ENCODE measurements around the gene ZNF2. TPM values are rescaled to one million over a fixed set of nuclear protein-coding genes. Genes with fewer than 3 reads are reported as not detected.

The ZNF2 gene
- polyA plus RNA-seq (2013): 2.2 TPM

GRCh38 chr2:95165371-95166064 is at the start of gene ZNF2:
Gene ZNF2, plus strand, starts transcription at chr2:95165809. Its CDS starts 10,418 bp downstream, at chr2:95176227.
- H3K27me3 ChIP-seq (replicated peaks in 2 of 5; ENCODE audit: control insufficient read depth in 4 of 5, insufficient read depth in 5 of 5, low read length in 4 of 5): no peaks in the 10 kb centered on the region
- CTCF ChIA-PET: interaction anchor here (1.0 kb wide), 1 partner anchor 44 kb away, joined by 7 read pairs; the partner anchor contains the start of gene MRPS5
- H3K4me3 ChIP-seq (ENCODE audit: control insufficient read depth in 1 of 7, extremely low read depth in 1 of 7, insufficient read depth in 4 of 7, low read depth in 2 of 7, low read length in 6 of 7): peak within 1 kb of the TSS; percentile 70 to 100 (median 96)
- POLR2A ChIA-PET: interaction anchor here (2.0 kb wide), 1 partner anchor 44 kb away, joined by 9 read pairs; the partner anchor contains the start of gene MRPS5
- peaks cover 0 to 14% (median 0%) of the 10 kb centered on the region in 5 experiments for H3K9me3 ChIP-seq (ENCODE audit: control extremely low read depth in 1 of 5, control insufficient read depth in 4 of 5, insufficient read depth in 2 of 5, low read depth in 1 of 5, low read length in 4 of 5)
- H3K27ac ChIP-seq (ENCODE audit: insufficient read depth in 1 of 2, low read depth in 1 of 2, low read length in 2 of 2, poor library complexity in 1 of 2, severe bottlenecking in 2 of 2): peak within 1 kb of the TSS; percentile 92 to 95
- H3K36me3 ChIP-seq (ENCODE audit: control insufficient read depth in 4 of 4, insufficient read depth in 4 of 4, low read length in 3 of 4): peaks cover 0 to 2% (median under 1%) of the 10 kb centered on the region in 4 experiments
- DNase-seq: peak; percentile 97 to 98 (median 97)
- H3K4me1 ChIP-seq (ENCODE audit: control extremely low read depth in 1 of 4, control insufficient read depth in 4 of 4, insufficient read depth in 4 of 4, low read length in 3 of 4): peaks cover 9 to 22% (median 13%) of the 10 kb centered on the region in 4 experiments
- WGBS (ENCODE audit: insufficient coverage): under 1% methylated on average over 55 of the region's 56 CpGs

GRCh38 chr2:95121093-95121406 is 44.6 kb upstream of the ZNF2 start:
- H3K36me3 ChIP-seq (ENCODE audit: control insufficient read depth in 4 of 4, insufficient read depth in 4 of 4, low read length in 3 of 4): peaks cover 0 to 4% (median 2%) of the 10 kb centered on the region in 4 experiments
- POLR2A ChIA-PET: interaction anchor here (1.7 kb wide), 1 partner anchor 44 kb away, joined by 9 read pairs; the partner anchor contains the start of gene ZNF2
- CTCF ChIA-PET: interaction anchor here (0.6 to 2.2 kb wide), 7 partner anchors 39 to 98 kb away, joined by 3 to 8 read pairs (median 4); partner anchors contain the start of genes ZNF2 and ZNF514
- H3K9me3 ChIP-seq (ENCODE audit: control extremely low read depth in 1 of 5, control insufficient read depth in 4 of 5, insufficient read depth in 2 of 5, low read depth in 1 of 5, low read length in 4 of 5): no peaks in the 10 kb centered on the region
- H3K4me1 ChIP-seq (ENCODE audit: control extremely low read depth in 1 of 4, control insufficient read depth in 4 of 4, insufficient read depth in 4 of 4, low read length in 3 of 4): peaks cover 2 to 21% (median 11%) of the 10 kb centered on the region in 4 experiments
- peak overlapping the region in 1 of 2 experiments; percentile 93 for H3K27ac ChIP-seq (ENCODE audit: insufficient read depth in 1 of 2, low read depth in 1 of 2, low read length in 2 of 2, poor library complexity in 1 of 2, severe bottlenecking in 2 of 2)
- H3K27me3 ChIP-seq (replicated peaks in 2 of 5; ENCODE audit: control insufficient read depth in 4 of 5, insufficient read depth in 5 of 5, low read length in 4 of 5): no peaks in the 10 kb centered on the region
- DNase-seq: no peak
- peak overlapping the region; percentile 61 to 98 (median 96) for H3K4me3 ChIP-seq (ENCODE audit: control insufficient read depth in 1 of 7, extremely low read depth in 1 of 7, insufficient read depth in 4 of 7, low read depth in 2 of 7, low read length in 6 of 7)
- 7% methylated on average over 11 of the region's 11 CpGs for WGBS (ENCODE audit: insufficient coverage)

DNA sequence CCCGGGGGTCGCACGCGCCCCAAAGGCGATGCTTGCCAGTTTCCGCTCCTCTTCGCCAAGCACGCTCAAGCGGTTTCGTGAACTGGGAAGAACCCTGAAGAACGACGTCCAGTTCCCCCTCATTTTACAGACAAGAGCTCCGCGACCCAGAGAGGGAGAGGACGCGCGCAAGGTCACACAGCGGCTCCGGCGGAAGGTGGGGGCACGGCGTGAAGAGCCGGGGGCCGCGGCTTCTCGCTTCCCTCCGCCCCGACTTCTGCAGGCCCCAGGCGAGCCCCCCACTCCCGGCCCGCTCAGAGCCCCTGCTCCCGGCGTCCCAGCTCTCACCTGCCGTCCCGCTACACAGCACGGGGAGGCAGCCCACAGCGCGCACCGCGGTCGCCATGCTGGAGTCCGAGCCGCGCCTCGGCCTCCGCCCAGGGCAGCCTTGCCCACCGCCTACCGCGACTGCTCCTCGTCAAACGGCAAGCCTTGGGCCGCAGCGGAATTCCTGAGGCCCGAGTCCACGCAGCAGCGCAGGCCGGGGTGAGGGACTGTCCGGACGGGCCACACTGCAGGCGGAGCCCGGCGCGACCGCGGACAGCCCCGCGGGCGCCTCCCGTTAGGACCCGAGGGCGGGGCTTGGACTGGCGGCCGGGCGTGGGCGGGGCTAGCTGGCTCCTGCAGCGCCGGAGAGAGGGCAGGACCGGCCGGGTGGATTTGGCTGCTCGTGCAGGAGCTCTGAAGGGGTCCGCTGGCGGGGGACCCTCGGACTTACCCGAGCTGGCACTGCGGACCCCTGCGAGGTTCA is 44.0 kb upstream of the ZNF2 start, which contains the start of gene MRPS5:
TSS of gene MRPS5 (minus strand) at position 402 of the 790 bp plus-strand sequence. CDS start at position 385, 17 bp downstream.
- Histone ChIP-seq H3K4me1 (ENCODE audit: control extremely low read depth in 1 of 4, control insufficient read depth in 4 of 4, insufficient read depth in 4 of 4, low read length in 3 of 4) (peaks cover 2 to 21% (median 11%) of the 10 kb centered on the region in 4 experiments), H3K27me3 (replicated peaks in 2 of 5; ENCODE audit: control insufficient read depth in 4 of 5, insufficient read depth in 5 of 5, low read length in 4 of 5) (no peaks in the 10 kb centered on the region), H3K9me3 (ENCODE audit: control extremely low read depth in 1 of 5, control insufficient read depth in 4 of 5, insufficient read depth in 2 of 5, low read depth in 1 of 5, low read length in 4 of 5) (no peaks in the 10 kb centered on the region), H3K4me3 (ENCODE audit: control insufficient read depth in 1 of 7, extremely low read depth in 1 of 7, insufficient read depth in 4 of 7, low read depth in 2 of 7, low read length in 6 of 7) (peak within 1 kb of the TSS; percentile 61 to 98 (median 96)), H3K36me3 (ENCODE audit: control insufficient read depth in 4 of 4, insufficient read depth in 4 of 4, low read length in 3 of 4) (peaks cover 0 to 1% (median 0%) of the 10 kb centered on the region in 4 experiments), H3K27ac (ENCODE audit: insufficient read depth in 1 of 2, low read depth in 1 of 2, low read length in 2 of 2, poor library complexity in 1 of 2, severe bottlenecking in 2 of 2) (peak within 1 kb of the TSS; percentile 90 to 93)
- under 1% methylated on average over 70 of the region's 86 CpGs for WGBS (ENCODE audit: insufficient coverage)
- peak; percentile 61 to 76 (median 66) for DNase-seq
- ChIA-PET POLR2A (interaction anchor here (1.7 kb wide), 1 partner anchor 44 kb away, joined by 9 read pairs; the partner anchor contains the start of gene ZNF2), CTCF (interaction anchor here (0.6 to 2.2 kb wide), 9 partner anchors 37 to 99 kb away, joined by 3 to 8 read pairs (median 4); partner anchors contain the start of genes ZNF2 and ZNF514)

DNA sequence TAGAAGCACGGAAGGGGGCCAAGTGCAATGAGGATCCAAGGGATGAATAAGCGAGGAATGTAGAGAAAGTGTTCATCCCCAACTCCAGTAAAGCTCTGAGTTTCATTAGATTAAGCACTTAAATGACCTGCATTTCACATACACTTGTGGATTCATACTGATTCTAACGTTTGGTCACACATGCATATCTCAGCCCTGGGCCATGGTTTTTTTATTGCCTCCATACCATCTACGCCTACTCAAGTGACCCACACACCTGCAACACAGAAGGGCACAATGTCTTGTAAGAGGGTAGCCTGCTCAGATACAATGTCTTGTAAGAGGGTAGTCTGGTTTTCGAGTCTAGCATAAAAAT is 43.4 kb upstream of the ZNF2 start:
- DNase-seq: peak in 1 of 3 donors; percentile 5
- Histone ChIP-seq H3K9me3 (ENCODE audit: control extremely low read depth in 1 of 5, control insufficient read depth in 4 of 5, insufficient read depth in 2 of 5, low read depth in 1 of 5, low read length in 4 of 5) (no peaks in the 10 kb centered on the region), H3K36me3 (ENCODE audit: control insufficient read depth in 4 of 4, insufficient read depth in 4 of 4, low read length in 3 of 4) (no peaks in the 10 kb centered on the region), H3K27ac (ENCODE audit: insufficient read depth in 1 of 2, low read depth in 1 of 2, low read length in 2 of 2, poor library complexity in 1 of 2, severe bottlenecking in 2 of 2) (peak overlapping the region; percentile 90 to 93), H3K4me3 (ENCODE audit: control insufficient read depth in 1 of 7, extremely low read depth in 1 of 7, insufficient read depth in 4 of 7, low read depth in 2 of 7, low read length in 6 of 7) (peak overlapping the region; percentile 61 to 98 (median 96)), H3K4me1 (ENCODE audit: control extremely low read depth in 1 of 4, control insufficient read depth in 4 of 4, insufficient read depth in 4 of 4, low read length in 3 of 4) (peaks cover 2 to 21% (median 11%) of the 10 kb centered on the region in 4 experiments), H3K27me3 (replicated peaks in 2 of 5; ENCODE audit: control insufficient read depth in 4 of 5, insufficient read depth in 5 of 5, low read length in 4 of 5) (no peaks in the 10 kb centered on the region)
- ChIA-PET CTCF (interaction anchor here (1.3 to 2.2 kb wide), 6 partner anchors 36 to 48 kb away, joined by 3 to 7 read pairs (median 4); partner anchors contain the start of genes ZNF2 and ZNF514), POLR2A (interaction anchor here (1.7 kb wide), 1 partner anchor 43 kb away, joined by 9 read pairs; the partner anchor contains the start of gene ZNF2)
- WGBS (ENCODE audit: insufficient coverage): 0% methylated on average over 2 of the region's 5 CpGs

DNA sequence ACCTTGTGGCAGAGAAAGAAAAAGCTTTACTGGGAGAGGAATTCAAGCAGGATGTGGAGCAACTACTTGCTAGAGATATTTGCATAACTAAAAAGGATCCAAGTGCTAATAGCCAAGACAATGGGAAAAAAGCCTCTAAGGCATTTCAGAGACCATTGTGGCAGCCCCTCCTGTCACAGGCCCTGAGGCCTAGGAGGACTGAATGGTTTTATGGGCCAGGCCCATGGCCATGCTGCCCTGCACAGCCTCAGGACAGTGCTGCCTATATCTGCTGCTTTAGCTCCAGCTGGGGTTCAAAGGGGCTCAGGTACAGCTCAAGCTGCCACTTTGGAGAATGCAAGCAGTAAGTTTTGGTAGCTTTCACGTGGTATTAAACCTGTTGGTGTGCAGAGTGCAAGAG is 26.9 kb upstream of the ZNF2 start:
- ChIA-PET CTCF (no interaction called here), POLR2A (no interaction called here)
- 100% methylated on average over 1 of the region's 1 CpG for WGBS (ENCODE audit: insufficient coverage)
- DNase-seq: no peak
- Histone ChIP-seq H3K9me3 (ENCODE audit: control extremely low read depth in 1 of 5, control insufficient read depth in 4 of 5, insufficient read depth in 2 of 5, low read depth in 1 of 5, low read length in 4 of 5) (peaks cover 7 to 65% (median 35%) of the 10 kb centered on the region in 5 experiments), H3K4me1 (ENCODE audit: control extremely low read depth in 1 of 4, control insufficient read depth in 4 of 4, insufficient read depth in 4 of 4, low read length in 3 of 4) (no peaks in the 10 kb centered on the region), H3K27me3 (replicated peaks in 2 of 5; ENCODE audit: control insufficient read depth in 4 of 5, insufficient read depth in 5 of 5, low read length in 4 of 5) (no peaks in the 10 kb centered on the region), H3K36me3 (ENCODE audit: control insufficient read depth in 4 of 4, insufficient read depth in 4 of 4, low read length in 3 of 4) (peaks cover 0 to 5% (median 0%) of the 10 kb centered on the region in 4 experiments), H3K27ac (ENCODE audit: insufficient read depth in 1 of 2, low read depth in 1 of 2, low read length in 2 of 2, poor library complexity in 1 of 2, severe bottlenecking in 2 of 2) (no peak overlapping the region), H3K4me3 (ENCODE audit: control insufficient read depth in 1 of 7, extremely low read depth in 1 of 7, insufficient read depth in 4 of 7, low read depth in 2 of 7, low read length in 6 of 7) (no peak overlapping the region)

GRCh38 chr2:95143838-95144237 is 21.8 kb upstream of the ZNF2 start:
- CTCF ChIA-PET: no interaction called here
- Histone ChIP-seq H3K4me3 (ENCODE audit: control insufficient read depth in 1 of 7, extremely low read depth in 1 of 7, insufficient read depth in 4 of 7, low read depth in 2 of 7, low read length in 6 of 7) (no peak overlapping the region), H3K4me1 (ENCODE audit: control extremely low read depth in 1 of 4, control insufficient read depth in 4 of 4, insufficient read depth in 4 of 4, low read length in 3 of 4) (no peaks in the 10 kb centered on the region), H3K27ac (ENCODE audit: insufficient read depth in 1 of 2, low read depth in 1 of 2, low read length in 2 of 2, poor library complexity in 1 of 2, severe bottlenecking in 2 of 2) (no peak overlapping the region), H3K36me3 (ENCODE audit: control insufficient read depth in 4 of 4, insufficient read depth in 4 of 4, low read length in 3 of 4) (peaks cover 0 to 24% (median 5%) of the 10 kb centered on the region in 4 experiments), H3K27me3 (replicated peaks in 2 of 5; ENCODE audit: control insufficient read depth in 4 of 5, insufficient read depth in 5 of 5, low read length in 4 of 5) (no peaks in the 10 kb centered on the region), H3K9me3 (ENCODE audit: control extremely low read depth in 1 of 5, control insufficient read depth in 4 of 5, insufficient read depth in 2 of 5, low read depth in 1 of 5, low read length in 4 of 5) (peaks cover 15 to 79% (median 58%) of the 10 kb centered on the region in 5 experiments)
- WGBS (ENCODE audit: insufficient coverage): 100% methylated on average over 2 of the region's 2 CpGs
- DNase-seq: no peak
- POLR2A ChIA-PET: no interaction called here
